HPDE6-E6E7 (cell line): ENCODE data around the gene STYXL2.
A peak's percentile ranks its signal among the peaks of the same experiment; 100 is the strongest.

Experiments used
- DNase-seq: peaks from one replicate; pipeline ENCODE4 v3.0.0; 2011; ENCODE audit warnings: missing footprints; ENCODE audit errors: extremely low spot score

Gene STYXL2

GRCh38 chr1:167136191-167136614, 42.3 kb downstream of the STYXL2 start:
- DNase-seq, result peak; percentile 37

- DNase-seq, result no peak
These were observed 42.9 kb downstream of the STYXL2 start for GRCh38 chr1:167136806-167137205.

GRCh38 chr1:167137332-167137781, 43.5 kb downstream of the STYXL2 start:
- no peak for DNase-seq

GRCh38 chr1:167137793-167138510, 44.1 kb downstream of the STYXL2 start:
- DNase-seq, result no peak

DNA sequence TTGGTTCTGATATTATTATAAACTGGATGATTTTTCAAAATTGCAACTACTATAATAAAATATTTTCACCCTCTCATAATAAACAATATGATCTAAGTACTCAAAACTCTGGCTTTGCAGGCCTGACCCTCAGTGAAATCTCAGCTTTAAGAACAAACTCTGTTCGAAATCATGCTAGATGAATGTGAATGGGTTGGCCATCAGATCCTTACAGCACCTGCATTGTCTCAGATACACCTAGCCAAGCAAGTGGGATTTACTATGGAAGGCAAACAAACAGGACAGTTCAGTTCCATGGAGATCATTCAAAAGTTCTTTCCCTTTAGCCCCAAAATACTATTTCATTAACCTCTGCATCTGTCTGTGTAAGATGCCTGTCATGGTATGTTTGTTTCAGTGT, 44.8 kb downstream of the STYXL2 start:
- DNase-seq, result no peak

DNA sequence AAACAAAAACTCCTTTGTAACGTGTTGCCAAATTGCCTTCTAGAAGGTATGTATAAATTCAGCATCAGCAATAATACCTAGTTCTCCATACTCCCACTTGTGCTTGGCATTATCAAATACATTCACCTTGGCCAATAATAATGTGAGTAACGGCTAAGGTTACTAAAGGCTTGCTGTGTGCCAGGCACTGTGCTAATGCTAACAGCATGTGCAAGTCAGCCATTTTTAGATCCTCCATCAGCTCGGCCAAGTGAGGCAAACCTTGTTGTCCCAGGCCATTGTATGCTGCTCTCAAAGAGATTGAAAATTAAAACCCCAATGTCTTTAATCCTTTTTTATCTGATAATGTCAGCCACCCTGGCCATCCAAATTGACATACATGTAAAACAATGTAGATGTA, 48.1 kb downstream of the STYXL2 start:
- no peak for DNase-seq
